HG02885 (cell line): ENCODE measurements around the gene PDZD2.
"Not testable (repeated sequence)": the region's sequence is repeated elsewhere in the genome, so short reads cannot be mapped to it uniquely, and the experiment has no call there.

Source experiments
- ATAC-seq: cut with Tn5 transposase; IDR thresholded peaks from one replicate; pipeline ENCODE4 v1.9.1; 2021; ENCODE audit warnings: mild to moderate bottlenecking; ENCODE audit not compliant: unreplicated experiment, poor library complexity

PDZD2 gene

DNA sequence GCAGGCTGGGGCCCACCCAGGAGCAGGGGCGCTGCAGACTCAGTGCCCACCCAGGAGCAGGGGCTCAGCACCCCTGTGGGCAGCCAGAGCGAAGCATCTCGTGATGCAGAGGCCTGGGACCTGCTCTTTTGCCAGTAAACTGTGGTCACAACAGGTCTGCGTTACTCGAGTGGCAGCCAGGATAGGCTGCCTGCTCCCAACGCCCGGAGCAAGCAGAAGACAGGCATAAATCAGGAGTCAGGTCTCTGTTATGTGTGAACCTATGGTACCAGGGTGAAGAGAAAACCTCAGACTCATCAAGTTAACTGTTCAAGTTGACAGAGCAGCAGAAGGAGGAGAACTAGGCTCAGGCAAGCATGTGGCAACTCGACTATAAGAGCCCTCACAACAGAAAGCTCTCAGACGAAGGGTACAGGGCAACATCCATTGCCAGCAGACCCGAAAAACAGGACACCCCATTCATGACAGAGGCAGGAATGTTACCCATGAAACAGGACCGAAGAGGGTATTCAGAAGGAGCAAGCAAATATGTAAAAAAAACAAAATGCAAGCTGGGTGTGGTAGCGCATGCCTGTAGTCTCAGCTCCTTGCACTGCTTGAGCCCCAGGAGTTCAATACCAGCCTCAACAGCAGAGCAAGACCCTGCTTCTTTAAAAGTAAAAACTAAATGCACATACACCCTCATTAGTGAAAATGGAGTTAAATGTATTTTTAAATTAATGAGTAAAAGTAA is 463.5 kb downstream of the PDZD2 start:
- ATAC-seq, result no peak

DNA sequence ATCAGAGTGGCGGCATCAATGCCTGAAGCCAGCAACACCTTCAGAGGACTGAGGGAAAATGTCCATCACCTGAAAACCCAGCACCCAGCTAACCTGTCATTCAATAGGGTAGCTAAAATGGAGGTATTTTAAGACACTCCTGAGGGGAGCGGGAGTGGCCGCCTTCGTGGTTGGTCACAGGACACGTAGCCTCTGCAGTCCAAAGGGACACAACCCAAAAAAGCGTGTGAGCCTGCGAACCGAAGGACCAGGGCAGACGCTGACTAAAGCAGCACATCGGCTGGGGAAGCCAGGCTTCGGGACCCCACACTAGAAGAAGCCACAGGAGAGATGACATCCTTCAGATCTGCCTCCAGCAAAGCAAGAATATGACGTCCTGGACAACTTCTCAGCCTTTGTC is 464.6 kb downstream of the PDZD2 start:
- ATAC-seq, result no peak

DNA sequence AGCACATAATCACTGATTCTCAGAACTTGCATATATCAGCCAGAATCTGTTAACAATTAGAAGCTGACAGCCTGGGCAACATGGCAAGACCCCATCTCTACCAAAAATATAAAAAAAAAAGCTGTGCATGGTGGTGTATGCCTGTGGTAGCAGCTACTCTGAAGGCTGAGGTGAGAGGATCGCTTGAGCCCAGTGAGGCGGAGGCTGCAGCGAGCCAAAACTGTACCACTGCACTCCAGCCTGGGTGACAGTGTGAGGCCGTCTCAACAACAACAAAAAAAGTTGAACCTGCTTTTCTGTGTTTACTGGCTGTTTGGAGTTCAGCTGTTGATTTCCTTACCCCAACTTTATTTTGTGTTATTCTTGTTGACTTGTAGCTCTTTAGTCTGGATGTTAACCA is 468.4 kb downstream of the PDZD2 start:
- no peak for ATAC-seq

DNA sequence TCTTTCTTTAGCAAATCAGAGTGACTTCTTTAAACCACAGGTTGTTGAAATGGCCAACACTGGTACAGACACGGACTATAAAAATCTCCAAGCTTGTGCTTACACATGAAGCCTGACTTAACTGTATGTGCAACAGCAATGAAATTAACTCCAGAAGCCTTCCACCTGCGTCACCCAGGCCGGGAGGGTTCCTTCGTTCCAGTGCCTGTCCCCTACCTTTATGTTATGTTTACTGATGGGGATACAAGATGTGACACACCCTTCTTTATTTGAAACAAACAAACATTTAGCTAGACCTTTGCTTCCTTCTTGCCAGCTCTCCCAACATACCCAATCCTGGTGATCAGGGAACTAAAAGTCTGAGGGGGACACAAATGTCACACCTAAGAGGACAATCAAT is 469.2 kb downstream of the PDZD2 start:
- no peak for ATAC-seq

DNA sequence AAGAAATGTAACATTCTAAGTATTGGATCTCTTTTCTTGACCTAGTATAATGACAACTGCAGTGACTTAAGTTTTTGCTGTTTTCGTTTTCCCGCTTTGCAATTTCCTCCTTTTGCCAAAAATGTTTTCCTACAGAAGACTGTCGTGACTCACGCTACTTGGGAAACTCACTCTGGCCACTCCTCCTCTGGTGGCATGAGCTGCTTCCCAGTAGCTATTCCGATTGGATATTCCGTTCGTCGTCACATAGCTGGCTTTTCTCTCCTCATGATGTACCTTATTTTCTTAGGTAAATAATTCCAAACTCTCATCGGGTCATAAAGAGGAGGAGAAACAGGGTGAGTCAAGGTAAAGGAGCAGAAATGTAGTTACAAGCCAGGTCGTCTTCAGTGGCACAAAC is 470.3 kb downstream of the PDZD2 start:
- no peak for ATAC-seq

DNA sequence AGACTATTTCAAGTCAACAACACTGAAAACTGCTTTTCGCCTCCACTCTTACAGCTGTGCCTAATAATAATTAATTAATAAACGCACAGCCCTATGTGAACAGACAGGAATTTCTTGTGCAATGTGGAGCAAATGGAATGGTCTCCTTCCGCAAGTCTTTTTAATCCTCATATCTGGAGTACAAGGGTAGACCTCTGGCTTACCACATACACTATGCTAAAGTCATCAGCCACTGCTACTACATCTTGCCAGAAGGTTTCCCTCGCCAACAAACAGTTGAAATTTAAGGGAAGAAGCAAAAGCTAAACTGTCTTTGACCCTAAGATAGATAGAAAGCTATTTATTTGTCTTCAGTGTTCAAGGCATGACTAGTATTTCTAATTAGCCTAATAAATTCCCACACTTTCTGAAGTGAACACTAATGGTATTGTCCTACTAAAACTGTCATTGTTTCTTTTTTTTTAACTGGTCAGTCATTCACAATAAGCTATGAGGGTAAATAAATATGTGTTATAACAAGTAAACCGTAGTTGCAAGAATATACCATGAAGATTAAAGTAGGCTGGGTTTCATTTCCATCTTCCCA is 471.3 kb downstream of the PDZD2 start:
- no peak for ATAC-seq

DNA sequence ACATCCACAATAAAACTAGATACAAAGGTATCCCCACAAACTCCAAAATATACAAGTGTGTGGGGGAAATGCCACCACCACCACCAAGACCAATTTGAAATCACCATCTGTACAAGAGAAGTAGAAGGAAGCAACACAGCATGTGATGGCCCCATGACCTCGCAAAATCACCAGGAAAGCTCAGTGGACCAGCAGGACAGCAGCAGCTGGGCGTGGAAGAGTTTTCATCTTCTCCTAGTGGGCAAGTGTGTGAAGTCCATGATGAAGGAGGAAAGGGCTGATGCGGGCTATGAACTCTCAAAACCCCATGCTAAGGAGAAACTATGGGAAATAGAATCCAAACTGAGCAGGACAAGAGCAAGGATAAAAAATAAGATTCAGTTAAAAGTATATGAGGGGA is 477.1 kb downstream of the PDZD2 start:
- no peak for ATAC-seq

DNA sequence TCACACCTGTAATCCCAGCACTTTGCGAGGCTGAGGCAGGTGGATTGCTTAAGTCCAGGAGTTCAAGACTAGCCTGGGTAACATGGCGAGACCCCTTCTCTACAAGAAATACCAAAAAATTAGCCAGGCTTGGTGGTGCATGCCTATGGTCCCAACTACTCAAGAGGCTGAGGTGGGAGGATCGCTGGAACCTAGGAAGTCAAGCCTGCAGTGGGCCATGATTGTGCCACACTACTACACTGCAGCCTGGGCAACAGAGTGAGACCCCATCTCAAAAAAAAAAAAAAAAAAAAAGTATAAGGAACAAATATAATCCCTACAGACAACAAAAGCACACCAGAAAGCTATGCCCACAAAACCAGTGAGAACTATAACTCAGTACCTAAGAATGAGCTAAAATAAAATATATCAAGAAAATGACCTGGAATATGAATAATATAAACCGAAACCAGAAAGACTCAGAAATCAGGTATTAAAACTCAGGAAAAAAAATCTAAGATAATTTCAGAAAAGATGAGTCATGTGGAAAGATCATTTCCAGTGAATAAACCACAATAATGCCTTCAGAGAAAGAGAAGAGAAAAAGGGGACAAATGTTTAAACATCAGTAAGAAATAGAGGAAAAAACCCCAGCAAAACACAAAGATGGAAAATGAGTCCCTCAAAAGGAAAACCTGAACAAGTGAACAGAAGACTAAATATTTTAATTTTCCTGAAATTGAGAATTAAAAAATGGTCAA is 477.8 kb downstream of the PDZD2 start:
- no peak for ATAC-seq

DNA sequence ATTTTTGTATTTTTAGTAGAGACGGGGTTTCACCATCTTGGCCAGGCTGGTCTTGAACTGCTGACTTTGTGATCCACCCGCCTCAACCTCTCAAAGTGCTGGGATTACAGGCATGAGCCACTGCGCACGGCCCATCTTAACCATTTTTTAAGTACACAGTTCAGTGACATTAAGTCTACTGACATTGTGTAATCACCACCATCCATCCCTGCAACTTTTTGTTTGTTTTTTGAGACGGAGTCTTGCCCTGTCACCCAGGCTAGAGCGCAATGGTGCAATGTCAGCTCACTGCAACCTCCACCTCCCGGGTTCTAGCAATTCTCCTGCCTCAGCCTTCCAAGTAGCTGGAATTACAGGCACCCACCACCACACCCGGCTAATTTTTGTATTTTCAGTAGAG is 480.0 kb downstream of the PDZD2 start:
- not testable (repeated sequence) for ATAC-seq

DNA sequence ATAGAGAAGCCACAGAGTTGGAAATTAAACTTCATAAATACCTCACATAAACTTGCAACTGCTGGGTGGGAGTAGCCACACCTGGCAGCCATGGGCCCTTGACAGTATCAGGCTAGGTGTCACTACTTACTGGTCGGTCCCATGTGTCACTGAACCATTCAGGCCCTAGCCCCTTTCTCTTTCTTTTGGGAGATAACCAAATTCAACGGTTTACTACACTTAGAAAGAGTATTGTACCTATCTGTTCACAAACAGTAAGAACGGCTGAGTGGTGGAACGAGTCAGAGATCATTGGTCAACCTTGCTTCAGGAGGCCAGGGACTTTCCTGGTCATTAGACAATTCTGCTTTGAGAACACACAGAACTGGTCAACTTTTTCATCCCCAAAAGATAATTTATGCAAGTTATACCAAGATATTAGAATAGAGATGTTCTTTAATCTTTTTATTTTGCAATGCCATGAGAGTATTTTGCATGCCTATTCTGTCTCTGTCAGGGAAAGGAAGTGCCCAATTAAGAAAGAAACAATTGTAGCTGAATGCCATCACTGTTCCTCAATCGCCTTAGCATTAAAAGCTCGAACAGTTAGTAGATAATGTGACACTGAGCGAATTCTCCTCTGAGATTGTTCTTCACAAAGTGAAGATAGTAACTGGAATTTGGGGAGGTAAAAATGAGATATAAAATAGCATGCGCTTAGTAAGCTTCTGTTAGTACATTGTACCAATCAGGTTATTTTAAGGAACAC is 484.3 kb downstream of the PDZD2 start:
- peak; percentile 67 for ATAC-seq

DNA sequence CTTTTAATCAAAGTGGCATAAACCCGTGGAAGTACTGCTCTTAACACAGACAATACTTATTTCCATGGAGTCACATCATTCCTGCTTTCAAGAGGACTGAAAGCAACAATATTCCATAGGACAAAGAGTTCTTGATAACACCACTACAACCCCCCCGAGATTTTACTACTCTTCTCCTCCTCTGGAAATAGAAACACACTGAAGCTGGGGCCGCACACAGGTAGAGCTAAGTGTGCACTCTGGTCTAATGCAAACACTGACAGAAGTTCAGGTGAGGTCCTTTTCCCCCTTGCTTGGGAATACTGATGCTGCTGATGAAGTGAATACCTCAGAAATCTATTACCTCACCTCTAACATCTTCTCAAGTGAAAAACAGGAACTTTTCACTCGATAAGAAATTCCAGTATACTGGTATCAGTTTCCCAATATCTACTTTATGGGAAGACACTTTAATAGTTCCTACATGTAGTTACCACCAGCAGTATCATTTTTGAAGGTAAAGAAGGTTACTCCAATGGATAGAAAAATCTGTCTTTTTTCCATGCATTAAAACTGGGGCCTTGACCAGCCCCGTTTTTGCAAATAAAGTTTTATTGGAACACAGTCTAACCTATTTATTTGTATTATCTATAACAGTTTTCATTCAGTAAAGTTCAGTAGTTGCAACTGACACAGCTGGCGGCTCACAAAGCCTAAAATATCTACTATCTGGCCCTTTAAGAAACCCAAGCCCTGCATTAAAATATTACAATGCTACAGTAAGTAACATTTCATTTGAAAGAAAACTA is 485.2 kb downstream of the PDZD2 start:
- ATAC-seq, result peak; percentile 6

DNA sequence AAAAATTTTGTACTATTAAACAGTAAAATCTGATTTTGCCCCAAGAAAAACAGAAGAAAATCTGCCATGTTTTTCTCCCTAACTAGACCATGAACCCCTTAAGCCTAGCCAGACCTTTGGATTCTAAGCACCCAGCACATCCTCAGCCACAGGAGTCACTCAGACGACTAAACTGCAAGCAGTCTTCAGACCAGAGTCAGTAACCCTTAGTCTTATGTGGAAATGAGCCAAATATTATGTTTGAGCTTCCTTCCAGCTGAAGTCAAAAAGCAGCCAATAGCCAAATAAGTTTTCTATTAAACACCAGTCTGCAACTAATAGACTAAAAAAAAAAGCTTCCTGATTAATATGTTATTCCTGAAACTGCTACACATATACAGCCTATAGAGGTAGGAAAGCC is 487.8 kb downstream of the PDZD2 start:
- no peak for ATAC-seq

DNA sequence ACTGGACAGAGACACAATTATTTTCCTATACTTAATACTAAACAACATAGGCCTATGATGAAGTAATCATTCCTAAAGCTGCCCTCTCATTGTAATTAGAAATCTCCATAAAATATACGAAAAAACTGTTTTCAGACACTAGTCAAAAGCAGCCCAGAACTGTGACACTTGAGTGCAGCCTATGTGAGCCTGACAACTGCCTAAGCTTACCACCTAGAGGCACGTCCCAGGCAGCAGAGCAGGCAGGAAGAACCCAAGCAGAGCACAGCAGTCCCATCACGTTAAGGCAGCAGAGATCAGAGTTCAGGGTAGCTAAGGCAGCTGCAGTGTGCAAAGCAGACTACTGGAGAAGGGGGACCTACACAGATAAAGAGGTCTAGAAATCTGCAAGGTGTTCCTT is 488.8 kb downstream of the PDZD2 start:
- ATAC-seq, result no peak

DNA sequence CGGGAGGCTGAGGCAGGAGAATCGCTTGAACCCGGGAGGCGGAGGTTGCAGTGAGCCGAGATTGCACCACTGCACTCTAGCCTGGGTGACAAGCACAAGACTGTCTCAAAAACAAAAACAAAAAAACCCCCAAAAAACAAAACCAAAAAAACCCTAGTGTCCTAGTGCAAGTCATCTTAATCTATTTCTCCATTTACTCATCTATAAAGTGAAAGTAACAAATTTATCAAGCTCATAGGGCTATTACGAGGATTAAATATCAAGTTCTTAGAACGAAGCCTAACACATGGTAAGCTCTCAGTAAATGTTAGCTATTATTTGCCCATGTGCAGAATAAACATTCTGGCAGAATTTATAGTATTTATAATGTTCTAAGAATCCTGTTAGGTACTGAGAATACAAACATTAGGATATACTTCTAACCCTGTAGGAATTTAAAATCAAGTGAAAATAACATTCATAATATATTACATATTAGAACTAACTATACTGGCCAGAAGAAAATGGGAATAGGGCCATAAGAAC is 490.2 kb downstream of the PDZD2 start:
- ATAC-seq, result peak; percentile 47

DNA sequence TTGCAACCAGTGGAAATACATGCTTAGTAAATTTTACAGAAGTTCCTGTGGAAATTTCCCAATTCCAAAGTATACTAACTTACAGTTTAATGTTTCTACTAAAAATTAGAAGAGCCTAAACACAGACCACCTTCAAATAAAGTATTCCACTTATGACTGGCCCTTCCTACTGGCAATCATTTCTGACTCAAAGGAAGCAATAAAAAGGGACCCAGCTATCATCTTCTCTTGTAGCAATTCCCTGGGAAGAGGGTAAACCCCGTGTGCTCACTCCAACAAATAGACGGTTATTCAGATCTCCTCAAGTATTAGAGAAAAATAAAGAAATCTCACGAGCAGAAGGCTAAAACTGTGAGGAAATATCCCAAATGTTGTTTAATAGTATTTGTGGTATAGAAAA is 491.9 kb downstream of the PDZD2 start:
- no peak for ATAC-seq

DNA sequence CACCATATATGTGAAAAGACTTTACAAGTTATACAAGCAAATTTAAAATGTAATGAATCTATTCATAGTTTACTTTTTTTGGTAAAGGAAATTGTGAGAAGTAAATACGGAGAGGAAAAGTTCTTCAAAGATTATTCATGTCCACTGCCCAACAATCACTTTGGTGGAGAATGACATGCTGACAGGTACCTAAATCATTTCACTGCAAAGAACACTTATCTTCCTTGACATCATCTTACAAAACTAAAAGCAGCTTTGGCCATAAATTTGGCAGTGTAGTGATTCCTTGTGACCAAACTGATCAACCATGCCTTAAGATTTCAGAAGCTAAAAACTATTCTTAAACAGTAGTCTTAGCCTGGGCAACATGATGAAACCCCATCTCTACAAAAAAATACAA is 492.7 kb downstream of the PDZD2 start:
- no peak for ATAC-seq

DNA sequence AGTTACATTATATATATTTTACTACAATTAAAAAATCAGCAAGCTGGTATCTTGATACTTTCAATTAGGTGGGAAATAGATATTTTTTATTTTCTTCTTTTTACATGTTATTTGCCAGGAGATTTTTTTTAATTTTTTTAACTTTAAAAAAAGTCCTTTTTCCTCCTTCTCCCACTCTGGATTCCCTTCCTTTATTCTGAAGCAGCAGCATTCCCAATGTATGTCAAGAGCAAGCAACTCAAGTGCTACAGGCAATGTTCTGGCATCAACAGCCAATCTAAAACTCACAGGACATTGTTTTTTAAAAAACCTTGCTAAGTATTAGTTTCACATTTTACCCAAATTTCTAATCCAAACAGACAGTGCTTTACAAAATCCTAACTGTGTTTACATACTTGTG is 493.8 kb downstream of the PDZD2 start:
- ATAC-seq, result no peak

DNA sequence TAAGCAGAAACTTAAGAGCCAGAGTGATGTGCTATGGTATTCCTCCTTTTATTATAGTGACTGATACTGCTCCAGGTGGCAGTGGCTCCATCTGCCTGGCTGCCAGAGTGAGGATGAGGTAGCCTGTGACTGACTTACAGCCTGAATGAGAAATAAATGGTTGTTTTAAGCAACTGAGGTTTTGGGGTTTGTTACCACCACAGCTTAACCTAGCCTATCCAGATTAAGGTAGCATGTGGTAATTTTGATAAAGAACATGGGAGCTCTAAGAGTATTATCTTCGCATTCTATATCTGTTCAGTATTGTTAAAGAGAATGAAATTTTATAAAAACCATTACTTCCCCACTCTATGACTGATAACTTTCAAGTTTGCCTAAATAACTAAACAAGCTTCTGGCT is 496.2 kb downstream of the PDZD2 start:
- no peak for ATAC-seq

DNA sequence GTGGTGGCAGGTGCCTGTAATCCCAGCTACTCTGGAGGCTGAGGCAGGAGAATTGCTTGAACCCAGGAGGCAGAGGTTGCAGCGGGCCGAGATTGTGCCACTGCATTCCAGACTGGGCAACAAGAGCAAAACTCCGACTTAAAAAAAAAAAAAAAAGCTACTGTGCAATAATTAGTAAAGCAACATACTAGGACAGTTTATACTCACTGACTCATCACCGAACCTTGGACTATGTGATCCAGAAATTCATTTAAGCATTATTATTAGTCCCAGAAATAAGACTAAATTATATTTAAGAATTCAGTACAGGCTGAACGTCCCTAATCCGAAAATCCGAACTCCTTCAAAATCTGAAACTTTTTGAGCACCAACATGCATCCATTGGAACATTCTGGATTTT is 497.4 kb downstream of the PDZD2 start:
- ATAC-seq, result no peak
